ENCODE results near the gene EMB.
"Not testable (repeated sequence)": the region's sequence is repeated elsewhere in the genome, so short reads cannot be mapped to it uniquely, and the experiment has no call there.

EMB gene, protein sequence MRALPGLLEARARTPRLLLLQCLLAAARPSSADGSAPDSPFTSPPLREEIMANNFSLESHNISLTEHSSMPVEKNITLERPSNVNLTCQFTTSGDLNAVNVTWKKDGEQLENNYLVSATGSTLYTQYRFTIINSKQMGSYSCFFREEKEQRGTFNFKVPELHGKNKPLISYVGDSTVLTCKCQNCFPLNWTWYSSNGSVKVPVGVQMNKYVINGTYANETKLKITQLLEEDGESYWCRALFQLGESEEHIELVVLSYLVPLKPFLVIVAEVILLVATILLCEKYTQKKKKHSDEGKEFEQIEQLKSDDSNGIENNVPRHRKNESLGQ

DNA sequence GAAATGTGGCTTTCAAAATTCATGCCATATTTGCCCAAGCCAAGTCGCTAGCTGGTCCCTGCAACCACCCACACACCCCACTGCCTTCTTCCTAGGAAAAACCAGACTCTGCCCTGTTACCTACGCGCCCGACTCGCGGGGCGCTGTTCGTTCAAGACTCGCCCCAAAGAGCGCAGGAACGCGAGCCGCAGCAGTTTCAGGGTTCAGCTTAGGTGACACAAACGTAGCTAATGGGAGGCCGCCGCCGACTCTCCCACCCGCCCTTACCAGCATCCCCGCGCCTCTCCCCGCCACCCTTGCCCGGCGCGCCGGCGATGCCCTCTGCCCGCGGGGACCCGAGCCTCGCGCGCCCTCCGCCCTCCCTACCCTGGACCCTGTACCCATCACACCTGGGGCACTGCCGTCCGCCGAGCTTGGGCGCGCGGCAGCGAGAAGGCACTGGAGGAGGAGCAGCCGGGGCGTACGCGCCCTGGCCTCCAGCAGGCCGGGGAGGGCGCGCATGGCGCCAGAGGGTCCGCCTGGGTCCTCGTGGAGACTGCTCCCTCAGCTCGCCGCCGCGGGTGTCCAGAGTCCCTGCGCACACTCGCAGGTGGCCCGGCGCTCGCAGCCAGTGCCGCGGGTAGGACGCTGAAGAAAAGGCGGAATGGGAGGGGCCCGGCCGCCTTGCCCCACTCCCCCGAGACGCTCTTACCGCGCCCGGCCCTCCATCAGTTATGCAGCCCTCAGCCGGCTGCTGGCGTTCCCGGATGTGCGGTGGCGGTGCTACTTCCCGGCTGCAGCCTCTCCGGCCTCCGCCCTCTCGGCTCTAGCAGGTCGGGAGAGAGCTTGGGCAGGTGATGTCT lies at the start of gene EMB:
TSS of gene EMB (minus strand) at position 638 of the 842 bp plus-strand sequence. CDS start at position 501, 137 bp downstream.
- DNase-seq (ENCODE audit: low read depth, low spot score): no peak

DNA sequence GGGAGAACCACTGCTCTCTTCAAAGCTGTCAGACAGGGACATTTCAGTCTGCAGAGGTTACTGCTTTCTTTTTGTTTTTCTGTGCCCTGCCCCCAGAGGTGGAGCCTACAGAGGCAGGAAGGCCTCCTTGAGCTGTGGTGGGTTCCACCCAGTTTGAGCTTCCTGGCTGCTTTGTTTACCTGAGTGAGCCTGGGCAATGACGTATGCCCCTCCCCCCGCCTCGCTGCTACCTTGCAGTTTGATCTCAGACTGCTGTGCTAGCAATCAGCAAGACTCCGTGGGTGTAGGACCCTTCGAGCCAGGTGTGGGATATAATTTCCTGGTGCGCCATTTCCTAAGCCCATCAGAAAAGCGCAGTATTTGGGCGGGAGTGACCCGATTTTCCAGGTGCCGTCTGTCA lies 48.4 kb upstream of the EMB start:
- not testable (repeated sequence) for DNase-seq (ENCODE audit: low read depth, low spot score)

DNA sequence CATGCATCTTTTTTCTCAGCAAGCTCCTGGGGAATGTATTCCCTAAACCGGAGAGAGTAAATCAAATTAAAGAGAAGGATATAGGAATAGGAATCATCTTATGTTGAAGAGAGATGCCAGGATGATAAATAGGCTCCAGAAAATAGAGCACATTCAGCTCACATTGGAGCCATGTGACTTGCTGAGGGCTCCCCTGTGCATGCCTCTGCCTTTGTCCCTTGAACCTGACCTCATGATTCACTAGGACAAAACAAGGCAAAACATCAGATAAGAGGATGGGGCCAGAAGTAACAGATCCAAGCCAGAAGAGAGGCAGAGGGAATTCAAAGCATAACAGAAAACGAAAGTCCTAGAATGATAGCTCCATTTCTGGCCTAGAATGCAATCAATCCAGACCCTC lies 37.7 kb upstream of the EMB start:
- not testable (repeated sequence) for DNase-seq (ENCODE audit: low read depth, low spot score)

DNA sequence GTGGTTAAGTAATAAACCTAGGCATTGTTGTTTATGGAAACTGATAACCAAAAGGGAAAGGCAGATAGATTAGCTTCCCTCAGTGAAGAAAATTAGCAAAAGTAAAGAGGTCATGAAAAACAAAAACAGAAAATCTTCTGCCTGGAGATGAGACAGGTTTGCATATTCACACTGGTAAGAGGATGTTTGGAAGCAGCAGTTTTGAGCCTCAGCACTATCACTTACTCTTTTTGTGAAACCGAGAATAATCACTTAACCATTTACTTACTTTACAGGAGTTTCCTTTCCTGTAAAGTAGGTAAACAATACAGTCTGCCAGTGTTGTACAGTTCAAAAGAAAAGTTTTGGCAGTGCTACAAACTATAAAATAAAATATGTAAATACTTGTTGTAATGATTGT lies 35.5 kb upstream of the EMB start:
- no peak for DNase-seq (ENCODE audit: low read depth, low spot score)

DNA sequence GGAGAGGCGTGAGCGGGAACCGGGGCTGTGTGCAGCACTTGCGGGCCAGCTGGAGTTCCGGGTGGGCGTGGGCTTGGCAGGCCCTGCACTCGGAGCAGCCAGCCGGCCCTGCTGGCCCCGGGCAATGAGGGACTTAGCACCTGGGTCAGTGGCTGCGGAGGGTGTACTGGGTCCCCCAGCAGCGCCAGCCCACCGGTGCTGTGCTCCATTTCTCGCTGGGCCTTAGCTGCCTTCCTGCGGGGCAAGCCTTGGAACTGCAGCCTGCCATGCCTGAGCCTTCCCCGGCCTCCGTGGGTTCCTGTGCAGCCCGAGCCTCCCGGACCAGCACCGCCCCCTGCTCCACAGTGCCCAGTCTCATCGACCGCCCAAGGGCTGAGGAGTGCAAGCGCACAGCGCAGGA lies 23.9 kb upstream of the EMB start:
- DNase-seq (ENCODE audit: low read depth, low spot score): not testable (repeated sequence)

DNA sequence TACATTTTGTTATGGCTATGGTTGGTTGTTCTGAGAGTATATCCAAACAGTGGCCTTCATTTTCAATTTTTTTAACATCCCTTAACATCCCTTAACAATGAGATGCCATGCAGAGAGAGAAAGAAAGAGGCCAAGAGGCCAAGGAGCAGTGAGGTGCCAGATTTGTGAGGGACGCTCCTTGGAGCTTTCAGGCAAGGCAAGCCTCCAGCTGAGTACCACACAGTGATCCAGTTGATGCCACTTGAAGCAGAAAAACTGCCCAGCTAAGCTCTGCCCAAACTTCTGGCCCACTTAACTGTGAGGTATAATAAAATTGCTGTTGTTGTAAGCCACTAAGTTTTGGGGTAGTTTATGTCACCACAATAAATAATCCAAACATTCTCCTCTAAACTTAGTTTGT lies 22.6 kb upstream of the EMB start:
- no peak for DNase-seq (ENCODE audit: low read depth, low spot score)

DNA sequence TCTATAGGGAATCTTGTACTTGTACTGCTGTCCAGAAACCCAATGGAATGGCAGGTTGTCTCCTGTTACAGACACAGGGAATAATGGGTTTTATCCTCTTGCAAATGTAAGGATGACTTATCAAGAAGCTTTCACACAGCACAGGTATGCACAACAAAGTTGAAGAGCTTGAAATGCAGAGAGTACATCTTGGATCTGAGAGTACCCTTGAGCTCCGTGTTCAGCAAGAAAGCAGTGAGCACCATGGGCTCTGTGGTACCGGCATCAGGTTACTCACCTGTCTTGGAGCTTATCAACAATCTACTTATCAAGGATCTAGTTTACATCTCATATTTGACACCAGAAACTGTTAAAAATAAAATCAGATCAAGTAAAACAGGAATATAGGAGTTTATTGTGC lies 22.0 kb upstream of the EMB start:
- no peak for DNase-seq (ENCODE audit: low read depth, low spot score)

DNA sequence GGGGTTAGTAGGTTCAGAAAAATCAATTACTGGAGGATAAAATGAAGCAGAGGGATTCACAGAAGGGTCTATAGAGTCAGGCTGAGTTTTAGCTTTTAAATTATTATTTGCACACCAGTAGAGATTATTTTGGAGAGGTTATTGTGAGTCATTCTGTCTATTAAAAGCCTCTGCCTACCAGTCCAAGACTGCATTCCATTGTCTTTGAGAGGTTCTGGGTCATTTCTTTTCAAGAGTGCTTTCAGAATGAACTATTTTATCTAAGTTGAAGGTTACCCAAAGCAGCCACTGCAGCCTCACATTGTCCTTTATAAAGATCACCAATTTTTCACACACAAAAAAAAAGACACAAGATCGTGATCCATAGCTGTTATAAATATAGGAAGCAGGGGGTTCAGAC lies 21.5 kb upstream of the EMB start:
- not testable (repeated sequence) for DNase-seq (ENCODE audit: low read depth, low spot score)

DNA sequence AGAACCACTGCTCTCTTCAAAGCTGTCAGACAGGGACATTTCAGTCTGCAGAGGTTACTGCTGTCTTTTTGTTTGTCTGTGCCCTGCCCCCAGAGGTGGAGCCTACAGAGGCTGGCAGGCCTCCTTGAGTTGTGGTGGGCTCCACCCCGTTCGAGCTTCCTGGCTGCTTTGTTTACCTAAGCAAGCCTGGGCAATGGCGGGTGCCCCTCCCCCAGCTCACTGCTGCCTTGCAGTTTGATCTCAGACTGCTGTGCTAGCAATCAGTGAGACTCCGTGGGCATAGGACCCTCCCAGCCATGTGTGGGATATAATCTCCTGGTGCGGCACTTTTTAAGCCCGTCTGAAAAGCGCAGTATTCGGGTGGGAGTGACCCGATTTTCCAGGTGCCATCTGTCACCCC lies 17.3 kb upstream of the EMB start:
- not testable (repeated sequence) for DNase-seq (ENCODE audit: low read depth, low spot score)

DNA sequence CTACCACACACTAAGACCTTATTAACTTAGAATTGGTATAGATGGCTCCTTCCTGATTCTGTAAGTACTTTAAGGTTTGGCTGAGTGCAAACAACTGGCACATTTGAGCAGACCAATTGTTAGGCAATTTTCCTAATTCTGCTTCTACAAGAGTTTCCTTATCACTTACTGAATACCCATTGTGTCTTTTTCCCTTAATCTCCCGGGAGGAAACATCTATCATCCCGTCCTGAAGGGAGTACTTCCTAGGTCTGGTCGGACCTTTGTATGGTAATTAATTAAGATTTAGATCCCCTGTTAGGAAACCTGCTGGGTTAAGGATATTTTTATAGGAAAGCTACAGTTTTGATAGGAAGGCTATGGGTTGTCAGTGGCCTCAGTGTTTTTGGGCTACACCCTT lies 8.2 kb upstream of the EMB start:
- not testable (repeated sequence) for DNase-seq (ENCODE audit: low read depth, low spot score)

DNA sequence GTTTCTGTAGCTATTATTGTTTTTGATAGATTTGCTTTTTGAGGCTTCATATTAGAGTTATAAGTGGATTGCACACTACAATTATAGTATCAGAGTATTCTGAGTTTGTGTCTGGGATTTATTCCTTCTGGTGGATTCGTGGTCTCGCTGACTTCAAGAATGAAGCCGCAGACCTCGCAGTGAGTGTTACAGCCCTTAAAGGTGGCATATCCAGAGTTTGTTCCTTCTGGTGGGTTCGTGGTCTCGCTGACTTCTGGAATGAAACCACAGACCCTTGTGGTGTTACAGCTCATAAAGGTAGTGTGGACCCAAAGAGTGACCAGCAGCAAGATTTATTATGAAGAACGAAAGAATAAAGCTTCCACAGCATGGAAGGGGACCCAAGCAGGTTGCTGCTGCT lies 6.9 kb upstream of the EMB start:
- DNase-seq (ENCODE audit: low read depth, low spot score): no peak

DNA sequence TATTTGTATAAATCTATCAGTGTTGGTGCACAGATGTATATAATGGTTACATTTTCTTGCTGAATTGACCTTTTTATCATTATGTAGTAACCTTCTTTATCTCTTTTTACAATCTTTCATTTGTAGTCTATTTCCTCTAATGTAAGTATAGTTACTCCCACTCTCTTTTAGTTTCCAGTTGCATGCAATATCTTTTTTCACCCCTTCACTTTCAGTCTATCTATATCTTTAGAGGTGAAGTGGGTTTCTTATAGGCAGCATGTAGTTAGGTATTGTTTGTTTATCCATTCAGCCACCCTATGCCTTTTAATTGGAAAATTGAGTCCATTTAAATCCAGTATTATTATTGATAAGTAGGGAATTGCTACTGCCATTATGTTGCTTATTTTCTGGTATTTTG lies 6.1 kb upstream of the EMB start:
- DNase-seq (ENCODE audit: low read depth, low spot score): no peak

DNA sequence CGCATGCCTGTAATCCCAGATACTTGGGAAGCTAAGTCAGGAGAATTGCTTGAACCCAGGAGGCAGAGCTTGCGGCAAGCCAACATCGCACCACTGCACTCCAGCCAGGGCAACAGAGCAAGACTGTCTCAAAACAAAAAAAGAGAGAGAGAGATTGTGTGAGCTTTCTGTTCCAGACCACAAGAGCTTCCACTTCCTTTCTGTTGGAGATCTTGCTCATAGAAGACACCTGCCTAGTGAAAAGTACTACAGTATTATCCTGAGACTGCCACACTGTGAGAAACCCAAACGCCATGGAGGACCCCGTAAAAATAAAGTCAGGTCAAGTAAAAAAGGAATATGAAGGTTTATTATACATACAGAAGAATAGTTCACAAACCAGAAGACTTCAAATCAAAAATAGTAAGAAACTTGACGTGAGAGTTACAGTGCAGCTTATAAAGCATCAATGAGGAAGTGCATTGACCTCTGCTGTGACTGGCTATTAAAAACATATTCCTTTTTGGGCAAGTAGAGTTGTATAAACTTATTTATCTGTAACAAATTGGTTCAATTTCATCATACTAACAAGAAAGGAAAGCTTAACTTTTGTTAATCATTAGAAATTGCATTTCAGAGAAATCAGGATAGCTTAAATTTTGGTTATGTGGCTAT lies 4.3 kb upstream of the EMB start:
- no peak for DNase-seq (ENCODE audit: low read depth, low spot score)

DNA sequence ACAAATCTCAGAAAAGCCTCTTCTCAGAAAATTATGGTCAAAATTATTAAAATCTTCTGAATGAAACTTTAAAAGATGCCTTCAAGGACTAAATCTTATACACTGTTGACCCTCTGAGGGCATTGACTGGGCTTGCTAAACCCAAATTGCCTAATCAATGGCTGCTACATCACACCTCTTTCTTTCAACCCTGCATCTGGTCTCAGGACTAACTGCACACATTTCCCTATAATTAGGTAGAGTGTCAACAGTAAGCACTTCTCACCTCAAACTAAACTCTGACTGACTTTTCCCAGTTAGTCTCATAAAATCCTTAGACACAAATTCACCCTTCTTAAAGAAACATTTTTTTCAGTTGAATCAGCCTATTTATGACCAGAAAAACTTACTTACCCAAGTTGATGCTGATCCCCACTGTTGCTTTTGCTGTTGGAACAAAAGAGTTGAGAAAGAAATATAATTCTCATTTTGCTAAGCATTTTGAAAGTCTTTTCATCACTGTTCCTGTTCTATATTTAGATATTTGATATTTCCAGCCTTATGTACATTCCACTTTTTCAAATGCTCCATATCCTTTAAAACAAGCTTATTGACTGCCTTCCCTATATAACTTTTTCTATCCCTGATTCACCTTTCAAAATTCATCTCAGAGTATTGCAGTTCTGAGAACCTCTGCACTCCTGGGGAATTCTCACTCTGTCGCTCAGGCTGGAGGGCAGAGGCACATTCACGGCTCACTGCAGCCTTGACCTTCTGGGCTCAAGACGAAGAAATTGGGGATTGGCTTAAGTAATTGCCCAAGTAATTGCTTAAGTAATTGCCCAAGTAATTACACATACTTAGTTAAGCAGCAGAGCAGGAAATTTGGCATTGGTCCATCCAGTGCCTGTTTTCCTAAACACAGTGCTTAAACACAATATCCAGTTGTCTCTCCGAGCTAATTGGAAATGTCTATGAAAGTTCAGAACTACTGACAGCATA lies 1.8 kb upstream of the EMB start:
- not testable (repeated sequence) for DNase-seq (ENCODE audit: low read depth, low spot score)

DNA sequence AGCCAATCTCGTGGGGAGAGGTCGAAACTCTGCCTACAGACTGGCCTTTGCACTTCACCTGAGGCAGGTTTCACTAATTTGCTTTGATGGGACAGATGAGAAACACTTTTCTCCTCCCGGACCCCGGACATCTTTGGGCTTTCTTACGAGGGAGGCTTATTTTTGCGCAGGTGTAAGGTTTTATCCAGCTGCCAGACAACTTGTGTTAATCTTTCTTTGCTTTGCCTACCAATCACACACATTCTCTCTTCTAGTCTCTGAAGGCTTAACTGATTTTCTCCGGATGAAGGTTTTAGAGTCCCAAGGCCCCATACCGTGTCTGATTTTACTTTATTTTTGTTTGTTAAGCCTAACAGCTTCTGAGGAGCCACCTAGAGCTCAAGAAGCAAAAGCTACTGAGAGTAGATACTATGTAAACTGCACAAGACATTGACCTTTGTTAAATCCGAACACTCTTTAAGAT lies 436 bp upstream of the EMB start:
- no peak for DNase-seq (ENCODE audit: low read depth, low spot score)

DNA sequence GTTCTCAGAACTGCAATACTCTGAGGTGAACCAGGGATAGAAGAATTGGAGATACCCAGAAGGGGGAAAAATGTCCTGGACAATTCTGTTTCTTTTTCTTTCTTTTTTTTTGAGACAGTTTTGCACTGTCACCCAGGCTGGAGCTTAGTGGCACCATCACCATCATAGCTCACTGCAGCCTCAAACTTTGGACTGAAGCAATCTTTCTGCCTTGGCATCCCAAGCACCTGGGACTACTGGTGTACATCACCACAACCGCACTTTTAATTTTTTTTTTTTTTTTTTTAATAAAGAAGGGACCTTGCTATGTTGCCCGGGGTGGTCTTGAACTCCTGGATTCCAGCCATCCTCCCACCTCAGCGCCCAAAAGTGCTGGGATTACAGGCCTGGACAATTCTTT lies 1.9 kb downstream of the EMB start:
- no peak for DNase-seq (ENCODE audit: low read depth, low spot score)

DNA sequence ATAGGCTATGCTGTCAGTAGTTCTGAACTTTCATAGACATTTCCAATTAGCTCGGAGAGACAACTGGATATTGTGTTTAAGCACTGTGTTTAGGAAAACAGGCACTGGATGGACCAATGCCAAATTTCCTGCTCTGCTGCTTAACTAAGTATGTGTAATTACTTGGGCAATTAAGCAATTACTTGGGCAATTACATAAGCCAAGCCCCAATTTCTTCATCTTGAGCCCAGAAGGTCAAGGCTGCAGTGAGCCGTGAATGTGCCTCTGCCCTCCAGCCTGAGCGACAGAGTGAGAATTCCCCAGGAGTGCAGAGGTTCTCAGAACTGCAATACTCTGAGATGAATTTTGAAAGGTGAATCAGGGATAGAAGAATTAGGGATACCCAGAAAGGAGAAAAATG lies 3.0 kb downstream of the EMB start:
- not testable (repeated sequence) for DNase-seq (ENCODE audit: low read depth, low spot score)

DNA sequence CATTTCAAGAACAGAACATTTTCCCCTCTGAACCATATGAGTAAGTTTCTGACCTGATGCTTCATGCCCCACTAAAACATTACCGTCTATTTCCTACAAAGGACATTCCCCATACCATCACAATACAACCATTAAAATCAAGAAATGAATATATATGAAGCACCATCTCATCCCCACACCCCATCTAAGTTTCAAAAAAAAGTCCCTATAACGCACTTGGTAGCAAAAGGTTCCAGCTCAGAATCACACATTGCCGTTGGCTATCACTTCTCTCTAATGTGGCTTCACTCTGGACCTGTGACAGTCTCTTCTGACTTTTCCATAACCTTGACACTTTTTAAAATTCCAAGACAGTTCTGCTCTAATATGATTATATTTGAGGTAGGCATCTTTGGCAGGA lies 5.9 kb downstream of the EMB start:
- no peak for DNase-seq (ENCODE audit: low read depth, low spot score)

DNA sequence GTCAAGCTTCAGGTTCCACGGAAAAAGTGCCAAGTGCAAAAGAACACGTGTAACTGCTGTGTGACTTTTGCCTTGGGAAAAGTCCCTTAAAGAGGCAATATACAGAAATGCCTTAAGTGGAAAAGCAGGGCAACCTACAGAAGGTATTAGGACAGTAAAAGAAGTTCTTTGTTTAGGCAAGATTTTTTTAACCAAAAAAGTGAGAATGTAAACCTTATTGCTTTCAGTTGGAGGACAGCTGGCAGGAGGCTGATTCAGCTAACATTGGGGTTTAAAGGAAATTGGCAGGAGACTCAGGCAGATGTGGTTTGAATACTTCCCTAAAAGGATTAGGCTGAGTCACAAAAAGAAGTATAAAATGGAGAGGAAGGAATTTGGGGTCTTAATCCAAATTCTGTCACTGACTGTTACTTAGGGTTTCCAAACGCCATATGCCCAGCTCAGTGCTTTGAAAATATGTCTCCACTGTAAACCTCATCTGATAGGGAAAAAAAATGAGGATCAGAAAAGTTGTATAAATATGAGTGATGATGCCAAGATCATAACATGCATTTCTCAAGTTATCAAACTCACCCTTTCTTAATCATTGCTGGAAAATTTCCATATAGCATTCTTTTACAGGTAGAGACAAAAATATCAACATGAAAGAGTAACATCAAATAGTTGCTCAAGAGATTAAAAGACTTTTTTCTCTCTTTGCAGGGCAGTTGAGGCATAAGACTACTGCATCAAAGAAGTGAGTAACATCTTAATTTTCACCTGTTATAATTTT lies 9.8 kb downstream of the EMB start:
- not testable (repeated sequence) for DNase-seq (ENCODE audit: low read depth, low spot score)

DNA sequence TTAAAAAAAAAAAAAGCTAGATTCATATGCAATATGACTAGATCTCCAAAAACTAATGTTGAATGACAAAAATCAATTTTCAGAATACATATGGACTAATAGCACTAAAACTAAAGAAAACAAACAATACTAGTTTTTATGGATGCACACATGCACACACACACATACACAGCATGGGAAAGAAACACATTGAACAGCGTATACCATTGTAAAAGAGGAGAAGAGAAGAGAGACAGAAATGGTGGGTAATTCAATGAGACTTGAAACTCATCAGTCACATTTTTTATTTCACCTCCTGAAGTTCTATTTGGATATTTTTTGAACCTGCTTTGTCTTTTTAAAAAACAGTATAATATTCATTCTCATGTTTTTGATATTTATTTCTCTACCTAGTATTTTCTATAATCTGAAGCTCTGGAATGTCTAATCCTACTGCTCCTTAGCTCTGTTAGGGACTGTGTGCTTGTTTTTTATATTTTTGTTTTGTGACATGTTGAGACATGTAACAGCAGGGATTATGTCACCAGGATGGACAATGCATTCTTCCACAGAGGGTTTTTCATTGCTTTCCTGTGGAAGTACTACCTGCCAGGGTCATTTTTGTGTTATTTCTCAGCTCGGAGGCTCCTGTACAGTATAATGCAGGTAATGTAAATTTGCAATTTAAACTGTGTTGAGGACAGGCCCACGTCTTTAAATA lies 17.8 kb downstream of the EMB start:
- DNase-seq (ENCODE audit: low read depth, low spot score): not testable (repeated sequence)
